IMR-90 (cell line): ENCODE data around the gene PEX7. TPM values are rescaled to one million over a fixed set of nuclear protein-coding genes. Genes with fewer than 3 reads are reported as not detected.

Experiments used
- ATAC-seq: fragments of 200-7000 bp; cut with Tn5 transposase; 2 replicates; pipeline ENCODE4 v1.9.1; 2020; ENCODE audit warnings: low read depth, mild to moderate bottlenecking, moderate library complexity
- BruUV-seq: library from RNA; stranded (reverse); fragments of 400-500 nt; replicated peaks from 2 replicates; lab custom pipeline; 2021; lab: Mats Ljungman, UMichigan
- CTCF ChIA-PET: fragments of 300-600 bp; formaldehyde crosslinking; extraction: SDS; loops from one replicate; lab custom pipeline; 2021; ENCODE audit warnings: antibody characterized with exemption; lab: Yijun Ruan, JAX
- POLR2A ChIA-PET: fragments of 300-600 bp; sonication (Branson Sonifier 250); formaldehyde crosslinking; loops from one replicate; lab custom pipeline; 2022; ENCODE audit warnings: antibody characterized with exemption; ENCODE audit not compliant: unreplicated experiment; lab: Charles Lee
- DNase-seq: peaks from one replicate; pipeline ENCODE4 v3.0.0; 2013
- H2AFZ ChIP-seq: replicated peaks from 2 replicates; pipeline ENCODE3; 2013; ENCODE audit warnings: low read length, mild to moderate bottlenecking; ENCODE audit not compliant: poor library complexity
- H2AK5ac ChIP-seq: 2 replicates; pipeline ENCODE4 v1.6.1; 2013; ENCODE audit warnings: low read depth, low read length, inconsistent platforms
- H2AK9ac ChIP-seq: replicated peaks from 2 replicates; pipeline ENCODE3; 2013; ENCODE audit warnings: mild to moderate bottlenecking, low read depth, low read length, moderate library complexity; ENCODE audit not compliant: poor library complexity
- H2BK120ac ChIP-seq: 2 replicates; pipeline ENCODE4 v1.6.1; 2013; ENCODE audit warnings: low read depth, low read length, inconsistent platforms
- H2BK15ac ChIP-seq: 3 replicates; pipeline ENCODE4 v1.6.1; 2013; ENCODE audit warnings: low read depth, low read length, inconsistent platforms
- H2BK20ac ChIP-seq: 2 replicates; pipeline ENCODE4 v1.6.1; 2013; ENCODE audit warnings: low read depth, mild to moderate bottlenecking, inconsistent platforms, low read length, moderate library complexity
- H2BK5ac ChIP-seq: 2 replicates; pipeline ENCODE4 v1.6.1; 2013; ENCODE audit warnings: mild to moderate bottlenecking, low read depth, low read length, inconsistent platforms; ENCODE audit not compliant: poor library complexity, severe bottlenecking
- H3K14ac ChIP-seq: replicated peaks from 2 replicates; pipeline ENCODE4 v1.6.1; 2013; ENCODE audit warnings: low read depth, low read length, inconsistent platforms
- H3K18ac ChIP-seq: 2 replicates; pipeline ENCODE4 v1.6.1; 2013; ENCODE audit warnings: low read depth, low read length, control low read depth
- H3K23ac ChIP-seq: 2 replicates; pipeline ENCODE4 v1.6.1; 2013; ENCODE audit warnings: low read depth, low read length, inconsistent platforms
- H3K27ac ChIP-seq: 2 replicates; pipeline ENCODE4 v1.5.1; 2013; ENCODE audit warnings: mild to moderate bottlenecking, control low read depth, low read length; ENCODE audit not compliant: insufficient read depth
- H3K27me3 ChIP-seq: 2 replicates; pipeline ENCODE4 v1.6.1; 2013; ENCODE audit warnings: low read length; ENCODE audit not compliant: control insufficient read depth, insufficient read depth
- H3K36me3 ChIP-seq: 2 replicates; pipeline ENCODE4 v1.6.1; 2013; ENCODE audit warnings: low read length, mixed read lengths; ENCODE audit not compliant: control insufficient read depth, insufficient read depth
- H3K4ac ChIP-seq: 2 replicates; pipeline ENCODE4 v1.6.1; 2013; ENCODE audit warnings: low read depth, low read length, inconsistent platforms
- H3K4me1 ChIP-seq: 2 replicates; pipeline ENCODE4 v1.6.1; 2013; ENCODE audit warnings: low read length, mixed read lengths; ENCODE audit not compliant: control insufficient read depth, insufficient read depth
- H3K4me2 ChIP-seq: 2 replicates; pipeline ENCODE4 v1.6.1; 2013; ENCODE audit warnings: low read depth, mild to moderate bottlenecking, control low read depth, low read length, moderate library complexity
- H3K4me3 ChIP-seq: 2 replicates; pipeline ENCODE4 v1.5.1; 2013; ENCODE audit warnings: low read depth, mild to moderate bottlenecking, control low read depth, low read length, moderate library complexity; ENCODE audit not compliant: insufficient read depth
- H3K56ac ChIP-seq: 2 replicates; pipeline ENCODE4 v1.6.1; 2013; ENCODE audit warnings: low read length, inconsistent platforms; ENCODE audit not compliant: insufficient read depth; ENCODE audit errors: extremely low read depth
- H3K79me1 ChIP-seq, 2 experiments: 2 replicates each; pipeline ENCODE4 v1.6.1; 2013; ENCODE audit warnings: low read length in 2 of 2, inconsistent platforms in 1 of 2, low read depth in 1 of 2
- H3K9ac ChIP-seq: 2 replicates; pipeline ENCODE4 v1.6.1; 2013; ENCODE audit warnings: low read depth, low read length, control low read depth
- H3K9me1 ChIP-seq: 2 replicates; pipeline ENCODE4 v1.6.1; 2013; ENCODE audit warnings: low read length, inconsistent platforms; ENCODE audit not compliant: insufficient read depth
- H3K9me3 ChIP-seq: 2 replicates; pipeline ENCODE4 v1.6.1; 2013; ENCODE audit warnings: low read length; ENCODE audit not compliant: control insufficient read depth, insufficient read depth
- H4K20me1 ChIP-seq: 2 replicates; pipeline ENCODE4 v1.6.1; 2013; ENCODE audit warnings: low read length, inconsistent platforms; ENCODE audit not compliant: insufficient read depth
- H4K5ac ChIP-seq: 2 replicates; pipeline ENCODE4 v1.6.1; 2013; ENCODE audit warnings: mild to moderate bottlenecking, low read depth, low read length, control low read depth
- H4K8ac ChIP-seq, 2 experiments: 2 replicates each; pipeline ENCODE4 v1.6.1; 2013; ENCODE audit warnings: low read depth in 2 of 2, low read length in 2 of 2, control low read depth in 1 of 2, inconsistent platforms in 1 of 2
- H4K91ac ChIP-seq: 2 replicates; pipeline ENCODE4 v1.6.1; 2013; ENCODE audit warnings: low read depth, low read length, inconsistent platforms; ENCODE audit not compliant: insufficient read depth
- FOS ChIP-seq: fragments of 150-350 bp; IDR thresholded peaks from 2 replicates; pipeline ENCODE4 v1.6.1; 2016; ENCODE audit warnings: low read depth, low read length
- NFE2L2 ChIP-seq: fragments of 150-350 bp; IDR thresholded peaks from 2 replicates; pipeline ENCODE4 v1.6.1; 2016; ENCODE audit warnings: low read depth, mild to moderate bottlenecking, low read length
- RAD21 ChIP-seq: IDR thresholded peaks from 2 replicates; pipeline ENCODE4 v1.6.1; 2012; ENCODE audit warnings: low read length, improper control_type of control experiment
- RCOR1 ChIP-seq: IDR thresholded peaks from 2 replicates; pipeline ENCODE4 v1.6.1; 2012; ENCODE audit warnings: mild to moderate bottlenecking, low read length, improper control_type of control experiment; ENCODE audit not compliant: insufficient replicate concordance
- WGBS, 2 experiments: methylation state at CpG; one replicate each; pipeline versions ENCODE4 v1.1.5 to v1.1.7; 2013; ENCODE audit warnings: missing lambda C conversion rate in 2 of 2; ENCODE audit not compliant: insufficient read length in 1 of 2; ENCODE audit errors: extremely low coverage in 2 of 2; 5-methylcytosine and 5-hydroxymethylcytosine counted together
- dilution Hi-C: fragments of 300-500 bp; cut with HindIII; formaldehyde crosslinking; loops from one replicate; pipeline ENCODE4 v1.14.3; 2018; ENCODE audit warnings: low sequenced_read_pairs; ENCODE audit not compliant: unreplicated experiment
- in situ Hi-C: fragments of 300-500 bp; cut with MboI; formaldehyde crosslinking; loops from 3 replicates; pipeline ENCODE4 v1.14.3; 2019; ENCODE audit warnings: low sequenced_read_pairs, inconsistent platforms, mixed read lengths
- intact Hi-C: fragments of 100-400 bp; cut with micrococcal nuclease; formaldehyde crosslinking; loops from 2 replicates; pipeline ENCODE4 v1.10.0; 2022
- polyA plus RNA-seq, 3 experiments: library from polyadenylated mRNA; depleted of rRNA; stranded (reverse); fragments of >200 nt; gene quantifications; 2 replicates each; pipeline ENCODE4 v1.2.3, GENCODE V29; 2012; ENCODE audit warnings: low replicate concordance in 1 of 3
- total RNA-seq: library from RNA; depleted of rRNA; stranded (reverse); fragments of >200 nt; gene quantifications from 2 replicates; pipeline ENCODE4 v1.2.3, GENCODE V29; 2012
- TF ChIP-seq, protein P1 (sequence below): conservative IDR thresholded peaks from 2 replicates; pipeline ENCODE4 v1.5.1; 2012; ENCODE audit warnings: mild to moderate bottlenecking, low read depth, low read length, improper control_type of control experiment

PEX7 gene
- total and polyA plus RNA-seq, 2 of the 4 experiments (the other 2 are of a cell fraction), result 5.4 to 7.0 TPM

DNA sequence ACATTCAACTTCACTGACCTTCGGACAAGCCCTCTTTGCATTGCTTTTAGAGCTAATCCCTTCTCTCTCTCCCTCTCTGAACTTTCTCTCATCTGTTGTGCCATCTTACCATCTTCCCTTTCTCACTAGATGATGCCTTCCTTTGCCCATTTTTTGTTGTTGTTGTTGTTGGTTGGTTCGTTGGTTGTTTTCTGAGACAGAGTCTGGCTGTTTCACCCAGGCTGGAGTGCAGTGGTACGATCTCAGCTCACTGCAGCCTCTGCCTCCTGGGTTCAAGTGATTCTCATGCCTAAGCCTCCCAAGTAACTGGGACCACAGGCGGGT, 49.0 kb upstream of the PEX7 start:
- H3K9me3 ChIP-seq, result no peaks in the 10 kb centered on the region
- no peak overlapping the region for H3K27ac ChIP-seq
- H3K14ac ChIP-seq, result peak overlapping the region; percentile 7; the same call in 1 of the 2 replicates
- no peak overlapping the region for H3K4me3 ChIP-seq
- H2AK9ac ChIP-seq, result no peak overlapping the region
- H4K91ac ChIP-seq, result no peak overlapping the region
- CTCF ChIA-PET, result no interaction called here
- no peak overlapping the region for H3K4me2 ChIP-seq
- dilution Hi-C loops, result no loop called here
- H3K23ac ChIP-seq, result peak overlapping the region; percentile 1; the same call in 1 of the 2 replicates
- H3K18ac ChIP-seq, result no peak overlapping the region
- peaks cover 5% of the 10 kb centered on the region; the same call in 1 of the 2 replicates for H3K4me1 ChIP-seq
- DNase-seq (no peak), ATAC-seq (no peak)
- no TSS peak for BruUV-seq
- H3K79me1 ChIP-seq, result peaks cover 37 to 71% of the 10 kb centered on the region in 2 experiments
- peak overlapping the region; percentile 43 for H2AK5ac ChIP-seq
- H2BK15ac ChIP-seq, result no peak overlapping the region
- peaks cover 15% of the 10 kb centered on the region; the same call in 1 of the 2 replicates for H4K20me1 ChIP-seq
- POLR2A ChIA-PET, result no interaction called here
- H3K9me1 ChIP-seq, result no peaks in the 10 kb centered on the region
- intact Hi-C loops, result no loop called here
- no peak overlapping the region for H3K56ac ChIP-seq
- no peak overlapping the region for H2BK20ac ChIP-seq
- no CpG with 5 or more reads among the region's 4 CpGs for WGBS, 2 experiments
- H2BK5ac ChIP-seq, result no peak overlapping the region
- H3K9ac ChIP-seq, result no peak overlapping the region
- H2AFZ ChIP-seq, result no peak overlapping the region
- TF ChIP-seq FOS, result no peak
- TF ChIP-seq RAD21, result no peak
- no peak for TF ChIP-seq RCOR1
- TF ChIP-seq, protein P1, sequence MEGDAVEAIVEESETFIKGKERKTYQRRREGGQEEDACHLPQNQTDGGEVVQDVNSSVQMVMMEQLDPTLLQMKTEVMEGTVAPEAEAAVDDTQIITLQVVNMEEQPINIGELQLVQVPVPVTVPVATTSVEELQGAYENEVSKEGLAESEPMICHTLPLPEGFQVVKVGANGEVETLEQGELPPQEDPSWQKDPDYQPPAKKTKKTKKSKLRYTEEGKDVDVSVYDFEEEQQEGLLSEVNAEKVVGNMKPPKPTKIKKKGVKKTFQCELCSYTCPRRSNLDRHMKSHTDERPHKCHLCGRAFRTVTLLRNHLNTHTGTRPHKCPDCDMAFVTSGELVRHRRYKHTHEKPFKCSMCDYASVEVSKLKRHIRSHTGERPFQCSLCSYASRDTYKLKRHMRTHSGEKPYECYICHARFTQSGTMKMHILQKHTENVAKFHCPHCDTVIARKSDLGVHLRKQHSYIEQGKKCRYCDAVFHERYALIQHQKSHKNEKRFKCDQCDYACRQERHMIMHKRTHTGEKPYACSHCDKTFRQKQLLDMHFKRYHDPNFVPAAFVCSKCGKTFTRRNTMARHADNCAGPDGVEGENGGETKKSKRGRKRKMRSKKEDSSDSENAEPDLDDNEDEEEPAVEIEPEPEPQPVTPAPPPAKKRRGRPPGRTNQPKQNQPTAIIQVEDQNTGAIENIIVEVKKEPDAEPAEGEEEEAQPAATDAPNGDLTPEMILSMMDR, result no peak
- no peak for TF ChIP-seq NFE2L2
- H2BK120ac ChIP-seq, result peak overlapping the region; percentile 30; the same call in 1 of the 2 replicates
- in situ Hi-C loops, result no loop called here
- H3K36me3 ChIP-seq, result no peaks in the 10 kb centered on the region
- H3K4ac ChIP-seq, result 0 out of 2 replicates have a peak overlapping the region, but pooled peaks have one; percentile 18
- H4K8ac ChIP-seq, result no peak overlapping the region
- no peaks in the 10 kb centered on the region for H3K27me3 ChIP-seq
- no peak overlapping the region for H4K5ac ChIP-seq
